ENCODE measurements around the gene TRIM46. TPM values are rescaled to one million over a fixed set of nuclear protein-coding genes. Genes with fewer than 3 reads are reported as not detected.
"Not testable (repeated sequence)": the region's sequence is repeated elsewhere in the genome, so short reads cannot be mapped to it uniquely, and the experiment has no call there.

The TRIM46 gene
- total RNA-seq, 4 donors from 2014 or later: 0.17 to 1.2 (median 0.62) TPM; not detected in 1

GRCh38 chr1:155226910-155227260, 53.2 kb downstream of the TRIM46 start:
- no peak for TF ChIP-seq CTCF (IDR thresholded peaks at IDR 0.05)
- TF ChIP-seq POLR2A (IDR thresholded peaks at IDR 0.05): no peak
- peak overlapping the region; percentile 44 for H3K4me3 ChIP-seq (ENCODE audit: low read depth, poor library complexity, severe bottlenecking)
- DNase-seq (ENCODE audit: low spot score in 2 of 2): no peak
- intact Hi-C loops (cut with DNase I; ENCODE audit: low total_unique reads): no loop called here
- WGBS, 2 donors: 0 to 1% methylated on average over 19 of the region's 19 CpGs

GRCh38 chr1:155227261-155228095, 53.8 kb downstream of the TRIM46 start:
- intact Hi-C loops (cut with DNase I; ENCODE audit: low total_unique reads): no loop called here
- H3K4me3 ChIP-seq (ENCODE audit: low read depth, poor library complexity, severe bottlenecking): peak overlapping the region; percentile 44
- WGBS, 2 donors: 0 to 1% methylated on average over 40 to 42 of the region's 42 CpGs
- TF ChIP-seq CTCF (IDR thresholded peaks at IDR 0.05) (no peak), POLR2A (IDR thresholded peaks at IDR 0.05) (no peak)
- peak; percentile 98 to 100 for DNase-seq (ENCODE audit: low spot score in 2 of 2)

GRCh38 chr1:155228096-155228427, 54.4 kb downstream of the TRIM46 start:
- intact Hi-C loops (cut with DNase I; ENCODE audit: low total_unique reads): no loop called here
- H3K4me3 ChIP-seq (ENCODE audit: low read depth, poor library complexity, severe bottlenecking): no peak overlapping the region
- DNase-seq (ENCODE audit: low spot score in 2 of 2): no peak
- no peak for TF ChIP-seq POLR2A (IDR thresholded peaks at IDR 0.05)
- no peak for TF ChIP-seq CTCF (IDR thresholded peaks at IDR 0.05)
- WGBS, 2 donors: 53 to 63% methylated on average over 9 of the region's 9 CpGs

- H3K4me3 ChIP-seq (ENCODE audit: low read depth, poor library complexity, severe bottlenecking); intact Hi-C loops (cut with DNase I; ENCODE audit: low total_unique reads); DNase-seq (ENCODE audit: low spot score in 2 of 2): not testable (repeated sequence)
- WGBS, 2 donors: 61% methylated on average over 3 of the region's 3 CpGs
Measured at GRCh38 chr1:155231302-155231701, 57.7 kb downstream of the TRIM46 start.

GRCh38 chr1:155232001-155232978, 58.6 kb downstream of the TRIM46 start:
- H3K4me3 ChIP-seq (ENCODE audit: low read depth, poor library complexity, severe bottlenecking); intact Hi-C loops (cut with DNase I; ENCODE audit: low total_unique reads); DNase-seq (ENCODE audit: low spot score in 2 of 2): not testable (repeated sequence)
- WGBS, 2 donors: 57 to 58% methylated on average over 11 to 13 of the region's 13 CpGs

- H3K4me3 ChIP-seq (ENCODE audit: low read depth, poor library complexity, severe bottlenecking); DNase-seq (ENCODE audit: low spot score in 2 of 2); intact Hi-C loops (cut with DNase I; ENCODE audit: low total_unique reads): not testable (repeated sequence)
- 79 to 97% methylated on average over 1 to 2 of the region's 5 CpGs for WGBS, 2 donors
Measured at GRCh38 chr1:155233502-155233901, 59.9 kb downstream of the TRIM46 start.

MicroRNA genes within 50 kb of the gene (microRNA counts, 767-probe panel; counts per million panel counts)
- 0 to 358 counts per million in 2 donors for microRNA hsa-miR-92b-3p

Other genes with a start within 250 kb of the TRIM46 start
- gene PMVK, start 237.1 kb upstream of the TRIM46 start, total RNA-seq: 10 to 100 TPM; 20.6 to 37.0 (median 33.3) TPM
- 10 to 100 TPM; 52.1 to 84.1 (median 63.7) TPM for gene PBXIP1, start 217.8 kb upstream of the TRIM46 start, total RNA-seq
- gene PYGO2, start 212.1 kb upstream of the TRIM46 start, total RNA-seq: 10 to 100 TPM; 31.9 to 38.0 (median 36.3) TPM
- gene SHC1, start 203.1 kb upstream of the TRIM46 start, total RNA-seq: 10 to 100 TPM; 45.4 to 68.9 (median 66.4) TPM
- gene CKS1B, start 199.2 kb upstream of the TRIM46 start, total RNA-seq: 10 to 100 TPM; 40.0 to 58.7 (median 45.3) TPM
- gene FLAD1, start 190.5 kb upstream of the TRIM46 start, total RNA-seq: 10 to 100 TPM; 38.7 to 45.3 (median 41.6) TPM
- 1 to 10 TPM in 1 of 4 donors, not detected in 3; 1.4 TPM for gene LENEP, start 180.3 kb upstream of the TRIM46 start, total RNA-seq
- gene ZBTB7B, start 171.0 kb upstream of the TRIM46 start, total RNA-seq: 100 to 1,000 TPM; 270 to 295 (median 286) TPM
- gene DCST2, start 140.1 kb upstream of the TRIM46 start, total RNA-seq: 10 to 100 TPM in 1 of 4 donors, 1 to 10 TPM in 3; 3.8 to 11.5 (median 6.3) TPM
- gene DCST1, start 140.0 kb upstream of the TRIM46 start, total RNA-seq: 1 to 10 TPM in 2 of 4 donors, under 1 TPM in 2; 0.38 to 3.6 (median 0.87) TPM
- 100 to 1,000 TPM; 232 to 289 (median 279) TPM for gene ADAM15, start 122.5 kb upstream of the TRIM46 start, total RNA-seq
- 10 to 100 TPM; 29.5 to 66.6 (median 52.9) TPM for gene EFNA4, start 110.1 kb upstream of the TRIM46 start, total RNA-seq
- 100 to 1,000 TPM; 111 to 150 (median 129) TPM for gene EFNA3, start 95.0 kb upstream of the TRIM46 start, total RNA-seq
- 100 to 1,000 TPM; 125 to 235 (median 185) TPM for gene EFNA1, start 46.0 kb upstream of the TRIM46 start, total RNA-seq
- 10 to 100 TPM; 33.3 to 59.4 (median 43.7) TPM for gene SLC50A1, start 38.0 kb upstream of the TRIM46 start, total RNA-seq
- gene DPM3, start 33.3 kb upstream of the TRIM46 start, total RNA-seq: 10 to 100 TPM; 19.2 to 74.7 (median 36.9) TPM
- 100 to 1,000 TPM in 2 of 4 donors, 10 to 100 TPM in 2; 48.6 to 109 (median 97.6) TPM for gene KRTCAP2, start 545 bp upstream of the TRIM46 start, total RNA-seq
- gene THBS3, start 34.0 kb downstream of the TRIM46 start, total RNA-seq: 10 to 100 TPM; 15.6 to 26.6 (median 20.2) TPM
- gene MTX1, start 34.8 kb downstream of the TRIM46 start, total RNA-seq: 10 to 100 TPM; 20.5 to 54.8 (median 40.8) TPM
- 10 to 100 TPM in 3 of 4 donors, 1 to 10 TPM in 1; 9.6 to 26.0 (median 18.7) TPM for gene ENTREP3, start 81.6 kb downstream of the TRIM46 start, total RNA-seq
- gene SCAMP3, start 88.5 kb downstream of the TRIM46 start, total RNA-seq: 10 to 100 TPM; 67.8 to 96.9 (median 87.6) TPM
- gene CLK2, start 99.7 kb downstream of the TRIM46 start, total RNA-seq: 10 to 100 TPM; 24.6 to 55.8 (median 38.0) TPM
- 1 to 10 TPM; 5.4 to 8.5 (median 6.4) TPM for gene HCN3, start 103.6 kb downstream of the TRIM46 start, total RNA-seq
- gene PKLR, start 127.6 kb downstream of the TRIM46 start, total RNA-seq: 1 to 10 TPM in 2 of 4 donors, under 1 TPM in 2; 0.13 to 1.7 (median 0.77) TPM
- gene FDPS, start 135.0 kb downstream of the TRIM46 start, total RNA-seq: 100 to 1,000 TPM in 3 of 4 donors, 10 to 100 TPM in 1; 98.5 to 185 (median 141) TPM
- 10 to 100 TPM; 33.7 to 42.2 (median 41.1) TPM for gene RUSC1, start 147.0 kb downstream of the TRIM46 start, total RNA-seq

All from lower leg skin (tissue), 4 donors.